Retinal pigment epithelial cell (primary cell): Measurements from ENCODE around the gene PIK3CA.

Source experiments
- DNase-seq: peaks from one replicate; pipeline ENCODE4 v3.0.0-alpha.2; 2010; ENCODE audit warnings: low read depth
- H3K4me3 ChIP-seq: 2 replicates; pipeline ENCODE4 v1.5.1; 2011; ENCODE audit warnings: mild to moderate bottlenecking, low read length, control low read depth, moderate library complexity
- CTCF ChIP-seq: conservative IDR thresholded peaks from 2 replicates; pipeline ENCODE4 v1.5.1; 2011; ENCODE audit warnings: low read depth, low read length, control low read depth, inconsistent platforms

PIK3CA gene

GRCh38 chr3:179182902-179183301 lies 34.7 kb downstream of the PIK3CA start:
- DNase-seq: no peak
- no peak overlapping the region for H3K4me3 ChIP-seq
- no peak for TF ChIP-seq CTCF

- TF ChIP-seq CTCF: no peak
- DNase-seq: no peak
- H3K4me3 ChIP-seq: no peak overlapping the region
Measured at GRCh38 chr3:179184826-179185225, 36.7 kb downstream of the PIK3CA start.

- H3K4me3 ChIP-seq: no peak overlapping the region
- no peak for TF ChIP-seq CTCF
- no peak for DNase-seq
Measured at GRCh38 chr3:179186426-179186825, 38.3 kb downstream of the PIK3CA start.

GRCh38 chr3:179189759-179190158 lies 41.6 kb downstream of the PIK3CA start:
- no peak for TF ChIP-seq CTCF
- no peak for DNase-seq
- H3K4me3 ChIP-seq: no peak overlapping the region

- TF ChIP-seq CTCF: no peak
- H3K4me3 ChIP-seq: no peak overlapping the region
- DNase-seq: no peak
Measured at GRCh38 chr3:179190581-179190980, 42.4 kb downstream of the PIK3CA start.

- no peak overlapping the region for H3K4me3 ChIP-seq
- TF ChIP-seq CTCF: no peak
- DNase-seq: no peak
Measured at GRCh38 chr3:179192542-179192941, 44.4 kb downstream of the PIK3CA start.

- no peak for TF ChIP-seq CTCF
- DNase-seq: no peak
- no peak overlapping the region for H3K4me3 ChIP-seq
Measured at GRCh38 chr3:179194931-179195330, 46.8 kb downstream of the PIK3CA start.
